ENCODE data around the gene MAJIN.

- TF ChIP-seq FOXK2 (IDR thresholded peaks at IDR 0.05) (no peak), SP1 (IDR thresholded peaks at IDR 0.05) (no peak)
Observed at GRCh38 chr11:65014726-65015227, 42.9 kb upstream of the MAJIN start.
